GM12892 (cell line): ENCODE measurements around the gene GFPT1.

ENCODE experiments used
- POLR2A ChIP-seq: IDR thresholded peaks from 2 replicates; pipeline ENCODE4 v1.6.1; 2011; ENCODE audit warnings: low read depth, low read length, control low read depth
- POLR2AphosphoS5 ChIP-seq: IDR thresholded peaks from 2 replicates; pipeline ENCODE4 v1.6.1; 2011; ENCODE audit warnings: low read depth, low read length, control low read depth

GRCh38 chr2:69359371-69359770 is 27.7 kb downstream of the GFPT1 start:
- TF ChIP-seq POLR2A: no peak
- TF ChIP-seq POLR2AphosphoS5: no peak
